SJCRH30 (cell line): ENCODE results near the gene RSAD2. TPM values are rescaled to one million over a fixed set of nuclear protein-coding genes. Genes with fewer than 3 reads are reported as not detected.

Source experiments
- DNase-seq, 2 experiments: peaks; one replicate each; pipeline ENCODE4 v3.0.0-alpha.2; 2015 to 2020
- H3K27ac ChIP-seq: fragments of 250-450 bp; sonication (Bioruptor Pico); 2 replicates; pipeline ENCODE4 v1.5.1; 2020; ENCODE audit warnings: mild to moderate bottlenecking, moderate library complexity
- H3K27me3 ChIP-seq: fragments of 250-450 bp; sonication (Bioruptor Pico); 2 replicates; pipeline ENCODE4 v1.5.1; 2020; ENCODE audit warnings: mild to moderate bottlenecking, moderate library complexity
- H3K36me3 ChIP-seq: fragments of 250-450 bp; sonication (Bioruptor Pico); 2 replicates; pipeline ENCODE4 v1.5.1; 2020; ENCODE audit warnings: mild to moderate bottlenecking, moderate library complexity
- H3K4me1 ChIP-seq: fragments of 250-450 bp; sonication (Bioruptor Pico); 2 replicates; pipeline ENCODE4 v1.5.1; 2020; ENCODE audit warnings: mild to moderate bottlenecking, moderate library complexity
- H3K4me3 ChIP-seq: fragments of 250-450 bp; sonication (Bioruptor Pico); 2 replicates; pipeline ENCODE4 v1.5.1; 2020; ENCODE audit warnings: mild to moderate bottlenecking, moderate library complexity
- H3K9me3 ChIP-seq: fragments of 250-450 bp; sonication (Bioruptor Pico); replicated peaks from 2 replicates; pipeline ENCODE4 v1.5.1; 2020; ENCODE audit warnings: mild to moderate bottlenecking, moderate library complexity
- total RNA-seq: library from RNA; depleted of rRNA; stranded (reverse); fragments of >200 nt; shearing (Covaris generic); gene quantifications from 2 replicates; pipeline ENCODE4 v1.2.3, GENCODE V29; 2014

Gene RSAD2
- total RNA-seq, 1 experiment from 2014 or later = not detected

DNA sequence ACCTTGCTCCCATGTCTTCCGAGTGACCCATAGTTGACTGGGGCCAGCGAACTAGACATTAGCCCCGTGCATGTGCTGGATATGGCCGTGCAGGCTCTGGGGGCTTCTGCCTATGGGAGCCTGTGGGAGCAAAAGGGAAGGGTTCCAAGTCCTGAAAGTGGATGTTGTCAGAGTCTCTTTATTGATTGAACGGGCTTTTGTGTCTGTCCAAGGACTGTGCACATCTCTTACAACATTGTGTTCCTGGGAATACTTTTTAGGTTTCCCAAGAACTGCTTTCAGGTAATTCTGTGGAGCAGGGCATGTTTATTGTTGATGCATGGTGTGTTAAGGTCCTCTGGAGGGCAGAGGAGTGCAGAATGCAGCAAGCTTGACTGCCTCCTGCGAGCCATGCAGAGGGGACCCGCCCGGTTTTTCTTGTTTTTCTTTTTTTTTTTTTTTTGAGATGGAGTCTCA is 44.7 kb downstream of the RSAD2 start:
- H3K4me3 ChIP-seq = no peak overlapping the region
- no peaks in the 10 kb centered on the region for H3K9me3 ChIP-seq
- H3K27ac ChIP-seq = no peak overlapping the region
- DNase-seq = no peak
- H3K27me3 ChIP-seq = no peaks in the 10 kb centered on the region
- H3K4me1 ChIP-seq = peaks cover 12% of the 10 kb centered on the region
- H3K36me3 ChIP-seq = no peaks in the 10 kb centered on the region

DNA sequence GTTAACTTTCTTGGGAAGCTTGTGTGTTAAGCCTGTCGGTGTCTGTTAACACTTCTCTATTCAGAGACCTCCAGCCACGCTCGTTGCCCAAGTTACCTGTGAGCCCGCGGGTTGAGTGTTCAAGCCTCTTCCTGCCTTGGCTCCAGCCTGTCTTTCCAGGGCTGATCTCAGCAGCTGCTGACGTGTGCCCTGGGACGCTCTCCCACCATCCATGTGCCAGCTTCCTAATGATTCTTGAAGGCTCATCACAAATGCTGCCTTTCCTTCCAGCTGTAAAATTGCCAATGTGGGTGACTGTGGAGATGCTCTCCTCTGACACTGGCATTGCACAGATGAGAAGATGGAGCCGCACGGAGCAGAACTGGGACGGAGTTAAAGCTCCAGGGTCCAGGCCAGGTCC is 45.7 kb downstream of the RSAD2 start:
- H3K9me3 ChIP-seq = no peaks in the 10 kb centered on the region
- H3K27me3 ChIP-seq = no peaks in the 10 kb centered on the region
- peaks cover 12% of the 10 kb centered on the region for H3K4me1 ChIP-seq
- H3K4me3 ChIP-seq = no peak overlapping the region
- no peak overlapping the region for H3K27ac ChIP-seq
- H3K36me3 ChIP-seq = no peaks in the 10 kb centered on the region
- no peak for DNase-seq

DNA sequence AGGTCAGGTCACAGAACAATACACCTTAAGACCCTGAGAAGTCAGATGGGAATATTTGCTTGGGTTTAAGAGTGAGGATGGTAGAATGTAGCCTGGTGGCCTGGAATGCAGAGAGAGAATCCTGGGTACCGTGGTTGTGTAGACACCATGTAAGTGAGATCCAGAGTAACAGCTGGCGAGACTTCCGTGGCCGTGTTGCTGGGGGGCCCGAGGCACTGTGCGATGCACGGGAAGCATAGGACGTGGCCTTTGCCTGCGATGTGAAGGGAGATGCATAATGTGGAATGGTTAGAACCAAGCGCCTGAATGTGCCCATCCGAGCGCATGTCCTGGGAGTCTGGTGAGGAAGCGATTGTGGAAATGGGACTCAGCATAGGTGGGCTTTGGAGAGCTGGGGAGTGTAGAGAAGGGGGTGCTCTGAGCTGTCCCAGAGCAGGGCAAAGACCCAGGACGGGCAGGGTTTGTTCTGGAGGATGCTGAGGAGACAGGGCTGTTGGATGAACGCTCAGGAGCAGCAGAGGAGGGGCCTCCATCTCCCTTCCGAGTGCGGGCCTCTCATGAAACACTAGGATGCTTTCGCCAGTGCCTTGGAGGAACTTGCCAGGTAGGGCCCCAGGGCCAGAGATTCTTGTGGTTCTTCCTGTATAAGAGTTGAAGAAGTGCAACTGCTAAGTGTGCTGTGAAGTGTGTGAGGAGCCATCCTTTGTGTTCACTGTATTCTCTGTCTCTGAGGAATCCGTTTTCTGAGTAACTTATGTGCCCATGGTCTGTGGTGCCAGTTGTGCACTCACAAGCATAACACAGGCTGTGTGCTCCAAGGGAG is 46.7 kb downstream of the RSAD2 start:
- no peak for DNase-seq
- no peaks in the 10 kb centered on the region for H3K9me3 ChIP-seq
- no peaks in the 10 kb centered on the region for H3K36me3 ChIP-seq
- H3K27me3 ChIP-seq = no peaks in the 10 kb centered on the region
- peaks cover 16% of the 10 kb centered on the region for H3K4me1 ChIP-seq
- H3K4me3 ChIP-seq = no peak overlapping the region
- H3K27ac ChIP-seq = no peak overlapping the region

DNA sequence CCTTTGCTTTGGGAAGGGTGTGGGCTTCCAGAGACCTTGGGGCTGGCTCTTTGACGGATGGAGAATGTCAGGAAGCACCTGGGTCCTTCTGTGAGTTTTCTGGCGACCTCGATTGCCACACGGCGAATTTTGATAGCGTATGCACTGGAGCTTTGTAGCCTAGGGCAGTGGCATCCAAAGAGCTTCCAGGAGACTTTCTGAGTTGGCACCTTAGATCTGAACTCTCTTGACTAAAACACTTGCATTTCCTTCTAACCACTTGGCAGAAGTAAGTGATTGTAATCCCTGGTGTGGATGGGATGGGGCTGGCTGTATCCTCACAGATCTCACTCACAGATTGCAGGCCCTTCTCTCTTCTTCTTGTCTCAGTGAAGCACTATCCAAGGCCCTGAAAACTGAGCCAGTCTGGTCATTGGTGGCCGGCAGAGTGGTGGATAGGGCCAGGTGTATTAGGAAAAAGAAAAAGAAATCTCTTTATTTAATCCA is 47.4 kb downstream of the RSAD2 start:
- no peak overlapping the region for H3K27ac ChIP-seq
- no peaks in the 10 kb centered on the region for H3K36me3 ChIP-seq
- no peaks in the 10 kb centered on the region for H3K9me3 ChIP-seq
- no peaks in the 10 kb centered on the region for H3K27me3 ChIP-seq
- DNase-seq = no peak
- peaks cover 18% of the 10 kb centered on the region for H3K4me1 ChIP-seq
- no peak overlapping the region for H3K4me3 ChIP-seq

DNA sequence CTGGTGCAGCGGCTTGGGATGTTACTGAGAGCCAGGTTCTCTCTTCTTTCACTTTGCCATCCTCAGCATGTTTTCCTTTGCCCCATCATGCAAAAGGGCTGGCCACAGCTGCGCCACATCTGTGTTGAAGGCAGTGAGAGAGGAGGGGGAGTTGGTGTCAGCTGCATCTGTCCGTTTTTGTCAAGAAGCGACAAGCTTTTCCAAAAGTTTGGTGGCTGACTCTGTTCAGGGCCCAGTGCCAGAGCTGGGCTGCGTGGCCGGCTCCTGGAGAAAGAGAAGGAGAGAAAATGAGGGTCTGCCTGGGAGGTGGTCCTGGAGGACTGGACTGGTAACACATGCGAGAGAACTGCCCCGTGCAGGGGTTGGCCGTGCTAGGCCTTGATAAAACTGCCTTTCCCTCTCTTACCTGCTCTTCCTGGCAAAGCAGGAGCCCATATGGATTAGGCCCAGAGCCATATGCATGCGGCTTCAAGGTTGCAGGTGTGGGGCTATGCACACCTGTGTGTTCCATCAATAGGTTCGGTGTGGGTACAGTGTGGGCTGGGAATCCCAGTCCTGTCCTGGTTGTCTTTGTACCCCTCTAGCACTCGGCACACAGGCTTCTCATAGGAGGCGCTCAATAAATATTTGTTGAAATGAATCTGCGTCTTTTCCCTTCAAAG is 48.6 kb downstream of the RSAD2 start:
- peaks cover 18% of the 10 kb centered on the region for H3K4me1 ChIP-seq
- no peak overlapping the region for H3K4me3 ChIP-seq
- H3K27me3 ChIP-seq = no peaks in the 10 kb centered on the region
- peak; percentile 76 to 86 for DNase-seq
- H3K36me3 ChIP-seq = no peaks in the 10 kb centered on the region
- peak overlapping the region; percentile 21; the same call in 1 of the 2 replicates for H3K27ac ChIP-seq
- no peaks in the 10 kb centered on the region for H3K9me3 ChIP-seq

DNA sequence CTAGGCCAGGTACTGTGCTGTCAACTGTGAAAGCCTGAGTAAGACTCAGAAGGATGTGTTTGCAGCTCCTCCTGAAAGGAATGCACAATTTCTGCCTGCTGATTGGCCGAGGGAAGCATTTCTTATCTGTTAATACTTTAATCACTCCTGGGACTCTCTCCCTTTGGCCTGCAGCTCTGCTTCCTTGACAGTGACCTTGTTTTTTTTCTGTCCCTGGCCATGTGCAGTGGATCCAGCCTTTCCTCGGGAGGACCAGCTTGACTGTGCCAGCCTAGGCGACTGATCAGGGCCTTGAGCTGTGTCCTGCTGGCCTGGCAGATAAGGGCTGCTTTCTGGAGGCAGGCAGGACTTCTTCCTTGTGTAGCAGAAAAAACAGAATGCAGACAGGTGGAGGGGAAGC is 49.6 kb downstream of the RSAD2 start:
- Histone ChIP-seq H3K27me3 (no peaks in the 10 kb centered on the region), H3K4me1 (peaks cover 18% of the 10 kb centered on the region), H3K27ac (no peak overlapping the region), H3K9me3 (no peaks in the 10 kb centered on the region), H3K4me3 (no peak overlapping the region), H3K36me3 (no peaks in the 10 kb centered on the region)
- DNase-seq = no peak

DNA sequence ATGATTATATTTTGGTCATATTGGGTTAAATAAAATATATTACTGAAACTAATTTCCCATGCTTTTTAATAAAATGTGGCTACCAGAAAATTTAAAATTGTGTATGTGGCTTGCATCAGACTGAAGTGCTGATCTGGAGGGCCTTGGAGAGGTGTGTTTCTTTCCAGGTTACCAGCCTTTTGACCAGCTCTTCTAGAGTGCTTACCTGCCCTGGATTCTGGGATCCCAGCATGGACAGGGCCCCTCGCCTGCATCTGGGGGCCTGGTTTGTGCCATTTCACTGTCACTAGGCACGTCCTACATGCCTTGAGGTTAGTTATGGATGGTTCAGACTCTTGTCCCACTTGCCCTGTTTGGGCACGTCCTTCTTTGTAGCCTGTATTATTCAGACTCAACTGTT is 50.2 kb downstream of the RSAD2 start:
- H3K27ac ChIP-seq = no peak overlapping the region
- H3K9me3 ChIP-seq = no peaks in the 10 kb centered on the region
- H3K4me3 ChIP-seq = no peak overlapping the region
- H3K27me3 ChIP-seq = no peaks in the 10 kb centered on the region
- peaks cover 18% of the 10 kb centered on the region for H3K4me1 ChIP-seq
- H3K36me3 ChIP-seq = no peaks in the 10 kb centered on the region
- no peak for DNase-seq

DNA sequence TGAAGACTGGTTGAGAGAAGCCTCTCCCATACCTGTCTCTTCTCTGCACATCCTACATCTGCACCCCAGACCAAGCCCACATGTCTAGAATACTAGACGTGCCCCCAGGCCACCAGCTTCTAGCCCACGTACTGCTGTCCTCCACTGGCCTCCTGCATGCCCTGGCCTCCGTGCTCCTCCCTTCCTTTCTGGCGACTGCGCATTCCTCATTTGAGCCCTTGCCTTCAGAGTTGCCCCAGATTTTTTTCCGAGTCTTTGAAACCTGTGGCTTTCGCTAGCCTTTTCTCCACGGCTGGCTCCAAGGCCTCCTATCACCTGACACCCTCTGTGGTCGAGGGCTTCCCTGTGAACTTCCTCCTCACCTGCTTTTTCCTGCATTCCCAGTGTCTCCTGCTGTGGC is 50.9 kb downstream of the RSAD2 start:
- Histone ChIP-seq H3K4me1 (peaks cover 18% of the 10 kb centered on the region), H3K9me3 (no peaks in the 10 kb centered on the region), H3K36me3 (no peaks in the 10 kb centered on the region), H3K27me3 (no peaks in the 10 kb centered on the region), H3K4me3 (no peak overlapping the region), H3K27ac (no peak overlapping the region)
- no peak for DNase-seq

DNA sequence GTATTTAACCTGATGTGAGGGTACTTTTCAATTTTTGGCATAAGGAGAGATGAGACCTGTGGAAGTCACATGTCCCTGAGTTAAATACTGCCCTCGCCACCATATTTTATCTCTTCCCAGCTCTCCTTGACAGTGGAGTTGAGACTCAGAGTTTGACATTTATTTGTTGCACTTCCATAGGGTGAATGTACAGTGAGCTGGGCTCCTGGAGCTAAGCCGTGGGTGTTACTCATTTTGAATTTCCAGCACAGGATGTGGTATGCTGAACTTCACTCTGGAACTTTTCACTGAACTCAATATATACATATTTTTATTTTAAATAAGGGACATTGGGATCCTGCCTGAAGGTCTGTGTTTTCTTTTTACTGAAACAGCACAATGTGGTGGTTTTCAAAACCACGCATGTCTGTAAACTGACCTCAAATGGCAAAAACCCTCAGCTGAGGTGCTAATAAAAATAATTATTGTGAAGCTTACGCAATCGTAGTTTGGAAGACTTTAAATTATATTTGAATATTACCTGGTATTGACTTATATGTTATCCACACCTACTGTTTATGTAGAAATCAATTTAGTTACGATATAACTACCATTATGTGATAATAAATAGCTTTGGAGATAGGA is 51.7 kb downstream of the RSAD2 start:
- Histone ChIP-seq H3K27ac (no peak overlapping the region), H3K9me3 (no peaks in the 10 kb centered on the region), H3K27me3 (no peaks in the 10 kb centered on the region), H3K4me3 (no peak overlapping the region), H3K4me1 (peaks cover 18% of the 10 kb centered on the region), H3K36me3 (no peaks in the 10 kb centered on the region)
- DNase-seq = no peak

DNA sequence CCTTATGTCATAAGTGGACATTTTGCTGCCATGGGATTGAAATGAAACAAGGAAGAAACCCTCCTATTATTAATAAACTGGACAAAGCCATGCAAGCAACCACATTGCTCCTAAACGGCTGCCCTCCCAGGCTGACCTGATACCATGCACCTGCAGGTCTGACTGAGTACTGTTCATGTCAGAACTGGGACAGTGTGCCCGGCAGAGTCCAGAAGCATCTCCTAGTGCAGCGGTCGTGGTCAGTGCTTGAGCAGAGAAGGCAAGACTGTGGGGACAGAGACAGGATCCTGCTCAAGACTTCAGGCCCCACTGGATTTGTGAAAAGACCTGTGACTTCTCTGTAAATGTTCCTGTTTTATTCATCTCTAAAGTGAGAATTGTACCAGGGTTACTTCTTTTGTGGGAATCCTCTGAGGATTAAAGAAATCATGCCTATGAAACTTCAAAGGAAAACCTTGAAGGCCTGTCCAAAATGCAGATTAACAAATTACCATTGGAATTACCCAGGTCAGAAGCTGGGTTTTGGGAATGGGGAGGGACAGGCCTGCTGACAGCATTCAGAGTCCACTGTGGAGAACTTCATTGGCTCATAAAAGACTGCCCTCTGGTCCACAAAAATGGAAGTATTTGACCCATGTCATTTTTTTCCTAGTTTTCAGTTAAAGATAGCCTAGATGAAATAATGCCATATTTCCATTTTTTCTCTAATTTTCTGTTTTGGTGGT is 53.5 kb downstream of the RSAD2 start:
- no peak overlapping the region for H3K27ac ChIP-seq
- no peak overlapping the region for H3K4me3 ChIP-seq
- no peaks in the 10 kb centered on the region for H3K36me3 ChIP-seq
- no peaks in the 10 kb centered on the region for H3K27me3 ChIP-seq
- DNase-seq = no peak
- H3K4me1 ChIP-seq = peaks cover 12% of the 10 kb centered on the region
- no peaks in the 10 kb centered on the region for H3K9me3 ChIP-seq

DNA sequence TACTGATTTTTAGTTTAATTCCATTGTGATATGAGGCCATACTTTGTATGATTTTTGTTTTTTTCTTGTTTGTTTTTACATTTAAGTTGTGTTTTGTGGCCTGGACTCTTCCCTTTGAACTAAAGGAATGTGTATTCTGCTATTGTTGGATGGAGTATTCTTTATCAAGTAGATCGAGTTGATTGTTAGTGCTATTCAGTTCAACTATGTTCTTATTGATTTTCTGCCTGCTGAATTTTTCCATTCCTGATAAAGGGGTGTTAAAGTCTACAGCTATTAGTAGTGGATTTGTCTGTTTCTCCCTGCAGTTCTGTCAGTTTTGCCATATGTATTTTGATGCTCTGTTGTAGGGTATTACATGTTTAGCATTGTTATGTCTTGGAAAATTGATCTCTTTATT is 54.2 kb downstream of the RSAD2 start:
- Histone ChIP-seq H3K27me3 (no peaks in the 10 kb centered on the region), H3K9me3 (no peaks in the 10 kb centered on the region), H3K36me3 (no peaks in the 10 kb centered on the region), H3K27ac (no peak overlapping the region), H3K4me1 (peaks cover 8% of the 10 kb centered on the region), H3K4me3 (no peak overlapping the region)
- DNase-seq = no peak

DNA sequence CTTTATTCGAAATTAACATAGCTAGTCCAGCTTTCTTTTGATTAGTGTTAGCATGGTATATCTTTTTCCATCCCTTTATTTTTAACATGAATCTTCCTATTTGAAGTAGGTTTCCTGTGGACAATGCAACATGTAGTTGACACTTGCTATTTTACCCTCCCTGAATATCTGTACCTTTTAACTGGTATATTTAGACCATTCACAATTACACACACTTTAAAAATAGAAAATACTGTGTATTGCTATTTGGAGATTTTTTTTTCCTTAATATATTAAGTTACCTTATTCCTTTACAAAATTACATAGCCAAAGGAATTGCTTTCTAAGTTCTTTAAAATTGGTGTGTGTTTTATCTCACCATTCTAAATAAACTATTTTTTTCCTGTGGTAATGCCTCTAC is 54.6 kb downstream of the RSAD2 start:
- no peaks in the 10 kb centered on the region for H3K36me3 ChIP-seq
- H3K27ac ChIP-seq = no peak overlapping the region
- no peak for DNase-seq
- peaks cover 6% of the 10 kb centered on the region; the same call in 1 of the 2 replicates for H3K4me1 ChIP-seq
- no peak overlapping the region for H3K4me3 ChIP-seq
- no peaks in the 10 kb centered on the region for H3K9me3 ChIP-seq
- no peaks in the 10 kb centered on the region for H3K27me3 ChIP-seq

DNA sequence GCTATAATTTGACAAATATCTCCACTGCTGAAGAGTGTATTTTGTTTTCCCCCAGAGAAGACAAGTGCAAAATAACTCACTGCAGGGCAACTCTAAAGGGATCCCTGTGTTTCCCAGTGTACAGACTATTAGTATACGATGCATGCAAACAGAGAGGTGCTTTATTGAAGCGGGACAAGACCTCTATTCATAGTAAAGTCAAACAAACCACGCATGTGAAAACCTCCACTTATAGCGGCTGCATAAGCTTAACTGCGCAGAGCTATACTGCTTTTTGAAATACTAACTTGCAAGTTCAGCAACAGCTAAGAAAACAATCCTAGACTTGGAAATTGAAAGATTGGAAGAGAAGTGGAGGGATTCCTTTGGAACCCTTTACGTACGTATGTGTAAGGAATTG is 55.3 kb downstream of the RSAD2 start:
- Histone ChIP-seq H3K27me3 (no peaks in the 10 kb centered on the region), H3K27ac (no peak overlapping the region), H3K9me3 (no peaks in the 10 kb centered on the region), H3K4me3 (no peak overlapping the region), H3K36me3 (no peaks in the 10 kb centered on the region), H3K4me1 (peaks cover 6% of the 10 kb centered on the region; the same call in 1 of the 2 replicates)
- peak in 1 of 2 experiments; percentile 36 for DNase-seq

DNA sequence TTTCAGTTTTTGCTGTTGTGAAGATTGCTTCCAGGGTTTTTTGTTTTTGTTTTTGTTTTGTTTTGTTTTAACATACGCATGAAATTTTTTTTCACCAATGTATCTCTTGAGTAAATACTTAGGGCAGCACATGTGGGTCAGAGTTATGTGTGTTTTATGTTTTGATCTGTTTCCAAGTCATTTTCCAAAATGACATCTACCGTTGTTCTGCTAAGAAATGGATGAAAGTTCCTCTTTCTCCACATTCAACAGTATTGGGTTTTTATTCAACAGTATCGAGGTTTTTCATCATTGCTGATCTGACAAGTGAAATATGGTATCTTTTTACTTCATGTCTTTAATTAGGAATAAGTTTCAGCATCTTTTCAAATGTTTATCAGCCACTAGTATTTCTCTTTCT is 56.3 kb downstream of the RSAD2 start:
- no peak overlapping the region for H3K4me3 ChIP-seq
- H3K27me3 ChIP-seq = no peaks in the 10 kb centered on the region
- H3K4me1 ChIP-seq = peaks cover 6% of the 10 kb centered on the region; the same call in 1 of the 2 replicates
- H3K36me3 ChIP-seq = no peaks in the 10 kb centered on the region
- no peak for DNase-seq
- H3K27ac ChIP-seq = no peak overlapping the region
- H3K9me3 ChIP-seq = no peaks in the 10 kb centered on the region
